ENCODE results near the gene CCDC78.

Gene CCDC78

DNA sequence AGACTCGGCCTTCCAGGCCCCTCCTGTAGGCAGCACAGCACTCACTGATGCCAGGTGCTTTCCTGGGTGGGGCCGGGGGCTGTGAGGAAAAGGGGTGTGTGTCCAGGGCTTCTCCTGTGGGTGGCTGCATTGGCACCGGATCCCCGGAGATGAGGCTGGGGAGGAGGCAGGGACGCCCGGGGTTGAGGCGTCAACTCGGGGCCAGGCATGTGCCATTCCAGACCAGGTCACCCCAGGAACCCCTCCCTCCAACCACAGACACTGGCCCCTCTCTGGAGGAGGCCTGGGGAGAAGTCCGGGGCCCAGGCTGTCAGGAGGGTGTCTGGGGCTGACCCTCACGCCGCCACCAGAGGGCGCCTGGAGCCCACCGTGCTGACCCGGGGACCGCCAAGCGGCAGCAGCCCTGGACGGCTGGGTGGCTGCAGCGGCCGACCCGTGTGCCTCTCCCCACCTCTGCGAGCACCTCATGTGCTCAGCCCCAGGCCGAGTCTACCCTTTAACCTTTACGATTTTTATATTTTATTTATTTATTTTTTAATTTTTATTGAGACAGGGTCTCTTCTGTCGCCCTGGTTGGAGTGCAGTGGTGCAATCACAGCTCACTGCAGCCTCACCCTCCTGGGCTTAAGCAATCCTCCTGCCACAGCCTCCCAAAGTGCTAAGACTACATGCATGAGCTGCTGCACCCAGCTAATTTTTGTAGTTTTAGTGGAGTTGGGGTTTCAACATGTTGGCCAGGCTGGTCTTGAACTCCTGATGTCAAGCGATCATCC is 14.5 kb downstream of the CCDC78 start:
- peak; percentile 51 to 76 for DNase-seq (ENCODE audit: low read depth in 2 of 2)

DNA sequence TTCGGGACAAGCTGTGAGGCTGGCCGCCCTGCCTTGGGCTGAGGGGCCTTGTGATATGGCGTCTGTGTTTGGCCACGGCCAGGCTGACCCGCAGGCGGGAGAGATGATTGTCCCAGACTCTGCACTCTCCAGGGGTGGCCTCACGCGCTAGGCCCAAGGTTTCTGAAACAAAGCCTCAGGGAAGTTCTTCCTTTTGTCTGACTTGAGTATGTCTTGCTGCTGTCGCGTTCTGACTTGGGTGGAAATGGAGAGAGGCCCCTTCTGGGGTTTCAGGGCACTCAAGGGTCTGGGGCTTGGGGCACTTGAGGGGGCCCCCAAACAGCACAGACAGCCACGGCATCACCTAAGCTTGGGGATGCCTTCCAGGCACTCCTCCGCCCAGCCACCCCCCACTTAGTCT is 15.2 kb downstream of the CCDC78 start:
- no peak for DNase-seq (ENCODE audit: low read depth in 2 of 2)

DNA sequence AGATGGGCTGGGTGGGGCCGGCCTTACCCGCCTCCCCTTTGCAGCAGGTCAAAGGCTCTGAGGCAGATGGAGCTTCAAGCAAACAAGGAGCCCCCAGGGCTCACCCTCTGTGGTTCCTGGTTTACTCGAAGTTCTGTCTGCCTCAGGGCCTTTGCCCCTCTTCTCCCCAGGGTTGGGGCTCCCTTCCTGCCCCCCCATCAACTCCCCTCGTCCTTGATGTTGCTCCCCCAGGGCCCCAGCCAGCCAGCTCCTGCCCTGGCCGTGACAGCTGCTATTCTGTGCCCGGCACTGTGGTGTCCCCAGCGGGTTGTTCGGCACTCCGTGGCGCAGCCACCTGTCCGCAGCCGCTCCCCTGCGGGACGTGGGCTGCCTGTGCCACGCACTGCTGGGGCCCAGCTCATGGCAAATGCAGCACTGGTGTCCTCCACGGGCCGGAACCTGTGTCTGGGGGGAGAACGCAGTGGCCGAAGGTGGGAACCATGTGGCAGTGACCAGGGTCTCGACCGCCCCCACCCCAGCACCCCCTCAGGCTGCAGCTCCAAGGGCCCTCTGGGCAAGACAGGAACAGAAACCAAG is 15.7 kb downstream of the CCDC78 start:
- DNase-seq (ENCODE audit: low read depth in 2 of 2): no peak

DNA sequence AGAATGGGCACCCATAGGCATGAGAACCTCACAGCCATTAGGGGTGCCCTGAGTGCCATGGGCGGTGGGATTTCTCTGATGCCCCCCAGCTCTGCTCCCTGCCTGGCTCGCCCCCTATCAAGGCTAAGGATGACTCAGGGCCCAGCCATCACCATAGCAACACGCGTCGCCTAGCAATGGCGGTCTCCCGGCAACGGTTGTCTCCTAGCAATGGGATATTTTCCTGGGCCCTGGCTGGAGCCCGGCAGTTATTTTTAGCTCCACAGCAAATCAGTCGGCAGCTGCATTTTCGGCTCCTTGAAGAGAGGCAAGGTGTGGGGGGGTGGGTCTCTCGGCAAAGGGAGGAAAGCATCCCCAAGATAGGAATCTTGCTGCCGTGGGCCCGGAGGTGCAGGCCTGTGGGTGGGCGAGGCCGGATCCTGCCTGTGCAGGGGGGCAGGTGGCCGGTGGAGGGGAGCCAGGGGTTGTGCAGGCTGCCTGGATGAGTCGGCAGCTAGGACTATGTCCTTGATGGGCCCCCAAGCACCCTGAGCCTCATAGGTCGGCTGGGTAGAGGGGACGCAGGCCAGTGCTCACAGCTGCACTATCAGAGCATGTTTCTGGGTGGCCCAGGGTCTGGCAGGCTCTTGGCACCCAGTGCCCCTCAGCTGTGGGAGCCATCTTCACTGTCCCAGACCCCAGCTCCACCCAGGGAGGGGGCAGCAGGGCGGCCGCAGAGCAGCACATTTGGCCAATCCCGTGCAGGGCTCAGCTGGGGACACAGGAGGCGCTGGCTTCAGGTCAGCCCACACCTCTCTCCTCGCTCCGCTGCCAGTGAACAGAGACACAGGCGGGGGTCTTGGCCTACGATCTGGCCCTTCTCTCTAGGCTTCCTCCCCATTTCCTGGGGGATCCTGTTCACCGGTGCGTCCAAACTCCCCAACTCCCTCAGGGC is 16.4 kb downstream of the CCDC78 start:
- no peak for DNase-seq (ENCODE audit: low read depth in 2 of 2)

DNA sequence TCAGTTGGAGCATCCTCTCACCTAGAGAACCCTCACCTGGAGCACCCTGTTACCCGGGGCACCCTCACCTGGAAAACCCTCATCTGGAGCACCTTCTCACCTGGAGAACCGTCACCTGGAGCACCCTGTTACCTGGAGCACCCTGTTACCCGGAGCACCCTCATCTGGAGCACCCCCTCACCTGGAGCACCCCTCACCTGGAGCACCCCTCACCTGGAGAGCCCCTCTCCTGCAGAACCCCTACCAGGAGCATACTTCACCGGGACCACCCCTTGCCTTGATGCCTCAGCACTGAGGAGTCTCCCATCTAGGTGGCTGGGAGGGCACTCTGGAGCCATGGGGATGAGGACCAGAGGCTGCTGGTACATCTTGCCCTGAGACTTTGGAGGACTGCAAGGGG is 17.3 kb downstream of the CCDC78 start:
- DNase-seq (ENCODE audit: low read depth in 2 of 2): no peak

DNA sequence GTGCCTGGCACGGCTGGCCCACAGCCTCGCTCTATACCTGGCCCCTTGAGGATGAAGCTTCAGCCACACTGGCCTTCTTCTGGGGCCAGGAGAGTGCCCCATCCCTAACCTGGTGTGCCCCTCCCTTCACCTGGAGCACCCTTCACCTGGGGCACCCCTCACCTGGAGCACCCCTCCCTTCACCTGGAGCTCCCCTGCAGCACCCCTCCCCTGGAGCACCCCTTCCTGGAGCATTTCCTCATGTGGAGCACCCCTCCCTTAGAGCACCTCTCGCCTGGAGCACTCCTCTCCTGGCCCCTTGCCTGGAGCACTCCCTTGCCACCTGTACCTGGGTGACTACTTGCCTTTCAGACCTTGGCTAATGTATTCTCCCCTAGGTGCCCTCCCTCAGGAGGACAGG is 18.2 kb downstream of the CCDC78 start:
- DNase-seq (ENCODE audit: low read depth in 2 of 2): no peak

DNA sequence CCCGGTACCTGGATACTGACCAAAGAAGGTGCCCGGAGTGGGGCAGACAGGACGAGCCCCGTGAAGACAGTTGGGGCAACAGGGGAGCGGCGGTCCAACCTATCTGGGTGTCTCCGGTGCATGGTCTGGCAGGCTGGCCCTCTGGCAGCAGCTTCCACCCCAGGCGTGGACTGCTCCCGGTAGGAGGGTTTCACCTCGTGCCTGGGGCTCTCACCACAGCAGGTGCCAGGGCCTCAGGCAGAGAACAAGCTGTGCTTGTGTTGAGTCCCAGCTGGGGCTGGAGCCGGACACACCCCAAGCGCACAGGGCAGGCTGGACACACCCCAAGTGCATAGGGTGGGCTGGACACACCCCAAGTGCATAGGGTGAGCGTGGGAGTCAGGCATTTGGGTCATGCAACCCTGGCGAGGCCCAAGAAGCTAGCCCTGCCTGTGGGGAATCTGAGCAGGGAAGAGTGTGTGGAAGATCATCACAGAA is 19.1 kb downstream of the CCDC78 start:
- DNase-seq (ENCODE audit: low read depth in 2 of 2): no peak

DNA sequence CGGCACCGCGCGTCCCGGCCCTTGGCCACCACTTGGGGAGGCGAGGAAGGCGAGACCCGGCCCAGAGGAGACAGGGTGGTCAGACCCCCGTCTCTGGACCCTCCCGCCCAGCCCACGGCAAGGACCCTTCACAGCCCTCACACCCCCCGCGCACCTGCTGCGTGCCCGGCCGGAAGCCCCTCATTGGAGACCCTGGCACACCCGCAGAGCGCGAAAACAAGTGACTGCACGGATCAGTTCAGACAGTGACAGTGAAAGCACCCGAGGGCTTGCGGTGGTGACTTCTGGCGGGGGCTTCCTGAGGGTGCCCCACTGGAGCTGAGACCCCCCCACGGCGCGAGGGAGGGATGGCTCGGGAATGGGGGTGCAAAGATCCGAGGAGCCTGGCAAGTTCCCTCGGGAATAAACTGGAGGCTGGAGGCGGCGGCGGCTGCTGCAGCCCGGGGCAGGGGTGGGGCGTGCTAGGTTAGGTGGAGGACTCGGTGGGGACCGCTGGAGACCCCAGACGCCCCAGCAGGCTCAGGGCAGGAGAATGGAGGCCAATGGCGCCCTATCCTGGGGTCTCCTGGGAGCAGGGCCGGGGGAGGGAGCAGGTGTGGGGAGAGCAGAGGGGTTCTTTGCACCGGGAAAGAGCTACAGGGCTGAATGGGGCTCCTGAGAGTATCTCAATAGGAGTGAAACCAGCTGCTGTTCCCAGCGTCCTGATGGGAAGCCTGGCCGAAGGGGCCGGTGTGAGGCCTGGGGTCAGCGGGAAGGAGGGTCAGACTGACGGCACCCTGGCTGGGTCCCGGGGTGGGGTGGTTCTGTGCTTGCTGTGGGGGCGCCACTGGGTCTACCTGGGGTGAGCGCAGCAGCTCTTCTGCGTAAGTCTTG is 19.8 kb downstream of the CCDC78 start:
- DNase-seq (ENCODE audit: low read depth in 2 of 2): no peak

DNA sequence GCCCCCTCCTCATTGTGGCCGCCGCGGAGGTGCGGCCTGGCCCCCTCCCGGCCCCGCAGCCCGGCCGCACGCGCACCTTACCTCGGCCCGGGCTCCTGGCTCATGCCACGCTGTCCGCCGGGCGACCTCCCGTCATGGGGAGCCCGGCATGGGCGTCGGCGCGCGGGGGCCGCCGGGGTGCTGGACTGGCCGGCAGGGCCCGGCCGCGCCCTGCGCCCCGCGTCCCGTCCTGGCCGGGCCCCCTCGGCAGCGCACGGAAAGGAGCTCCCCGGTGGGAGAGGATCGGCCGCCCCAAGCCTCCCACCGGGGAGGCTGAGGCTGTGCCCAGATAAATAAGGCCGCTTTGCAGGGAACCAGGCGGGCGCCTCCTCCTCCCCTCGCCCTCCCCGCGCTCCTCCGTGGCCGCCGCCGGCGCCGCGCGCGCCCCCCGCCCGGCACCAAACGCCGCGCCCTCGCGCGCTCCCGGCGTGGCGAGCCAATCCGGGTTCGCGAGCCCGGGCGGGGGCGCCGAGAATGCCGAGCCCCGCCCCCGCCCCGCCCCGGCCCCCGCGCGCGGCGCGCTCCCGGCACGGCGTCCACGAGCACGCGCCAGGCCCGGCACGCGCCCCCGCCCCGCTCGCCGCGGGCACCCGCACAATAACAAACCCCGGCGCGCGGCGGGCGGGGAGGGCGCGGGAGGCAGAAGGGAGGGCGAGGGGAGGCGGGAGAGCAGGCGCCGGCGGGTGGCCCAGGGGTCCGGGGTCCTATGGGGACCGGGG is 20.6 kb downstream of the CCDC78 start, which contains the start of gene FBXL16:
Gene FBXL16, minus strand, starts transcription at position 371 of the 758 bp plus-strand sequence. CDS start 8,396 bp downstream, outside the sequence.
- no peak for DNase-seq (ENCODE audit: low read depth in 2 of 2)

DNA sequence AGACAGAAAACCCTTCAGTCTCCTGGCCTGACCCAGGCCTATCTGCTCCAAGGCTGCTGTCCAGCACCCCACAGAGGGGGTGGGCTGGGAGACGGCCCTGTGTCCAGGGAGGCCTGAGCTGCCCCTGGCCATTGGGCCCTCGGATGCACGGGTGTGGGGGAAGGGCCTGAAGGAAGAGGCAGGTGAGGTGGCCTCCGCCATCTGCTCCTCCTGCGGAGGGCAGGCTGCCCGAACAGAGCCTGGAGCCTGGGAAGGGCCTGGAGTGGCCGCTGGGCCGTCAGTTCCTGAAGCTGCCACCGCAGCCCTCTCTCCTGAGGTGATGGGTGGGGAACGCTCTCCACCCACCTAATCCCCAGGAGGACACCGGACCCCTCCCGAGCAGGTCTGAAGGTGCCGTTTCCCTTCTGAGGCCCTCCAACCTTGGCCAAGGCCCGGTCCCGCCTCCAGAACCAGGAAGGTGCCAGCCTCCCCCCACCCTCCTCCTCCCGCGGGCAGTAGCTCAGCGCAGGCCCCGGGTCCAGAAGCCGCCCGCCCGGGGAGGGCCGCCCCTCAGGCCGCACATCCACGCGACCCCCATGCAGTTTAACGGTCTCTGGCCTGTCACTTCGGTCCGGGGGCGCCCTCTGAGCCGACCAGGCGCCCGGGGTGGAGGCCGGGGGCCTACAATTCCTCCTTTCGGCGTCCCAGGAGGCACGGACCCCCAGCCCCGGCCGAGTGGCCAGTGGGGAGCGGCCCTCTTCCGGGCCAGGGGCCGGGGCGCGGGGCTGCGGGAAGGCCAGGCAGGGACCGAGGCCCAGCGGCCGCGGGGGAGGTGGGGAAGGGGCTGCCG is 21.5 kb downstream of the CCDC78 start:
- DNase-seq (ENCODE audit: low read depth in 2 of 2): no peak

DNA sequence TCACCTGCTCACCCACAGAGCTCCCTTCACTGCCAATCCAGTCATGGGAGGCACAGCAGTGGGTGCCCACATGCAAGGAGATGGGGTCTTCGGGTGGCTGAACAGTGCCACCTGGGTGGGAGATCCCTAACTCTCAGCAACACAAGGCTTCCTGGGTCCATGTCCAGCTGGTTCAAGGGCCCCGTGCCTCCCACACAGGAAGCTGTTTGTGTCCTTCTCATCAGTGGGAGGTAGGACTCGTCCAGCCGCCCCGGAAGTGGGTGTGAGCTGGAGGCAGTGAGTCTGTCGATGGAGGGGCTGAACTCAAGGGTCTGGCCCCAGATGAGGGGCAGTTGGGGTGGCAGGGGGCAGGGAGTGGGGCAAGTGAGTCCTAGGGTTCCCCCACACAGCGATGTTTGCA is 22.2 kb downstream of the CCDC78 start:
- no peak for DNase-seq (ENCODE audit: low read depth in 2 of 2)

DNA sequence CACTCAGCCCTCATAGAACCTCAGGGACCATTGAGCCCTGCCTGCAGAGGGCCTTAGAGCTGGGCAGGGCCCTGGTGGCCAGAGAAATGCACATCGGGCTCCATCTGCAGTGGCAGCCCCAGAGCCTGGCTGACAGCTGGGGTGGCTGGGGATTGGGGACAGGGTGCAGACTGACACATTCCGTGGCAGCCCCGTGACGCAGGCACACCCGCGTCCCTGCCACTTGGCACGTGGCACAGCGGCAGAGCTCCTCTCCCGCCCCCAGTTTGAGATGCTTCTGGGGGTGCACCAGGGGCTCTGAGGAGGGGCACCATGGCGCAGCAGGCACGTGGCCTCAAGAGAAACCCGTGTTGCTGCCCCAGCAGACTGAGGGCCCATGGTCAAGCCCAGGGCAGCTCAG is 22.8 kb downstream of the CCDC78 start:
- no peak for DNase-seq (ENCODE audit: low read depth in 2 of 2)

DNA sequence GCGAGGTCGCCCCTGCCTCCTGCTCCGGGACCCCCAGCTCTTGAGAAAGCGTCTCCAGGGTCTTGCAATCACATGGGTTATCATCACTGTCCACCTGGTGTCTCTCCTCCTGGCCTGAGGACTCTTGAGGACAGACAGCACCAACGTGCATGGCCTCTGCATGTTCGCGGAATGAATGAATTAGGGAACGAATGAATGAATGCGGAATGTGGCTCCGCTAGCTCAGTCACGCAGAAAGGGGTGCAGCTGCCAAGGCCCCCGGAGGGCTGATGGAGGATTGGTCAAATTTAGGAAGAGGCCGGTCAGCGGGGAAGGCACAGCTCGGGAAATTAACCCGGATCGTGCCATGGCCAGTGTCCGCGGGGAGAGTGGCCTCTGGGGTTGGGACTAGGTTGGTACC is 23.9 kb downstream of the CCDC78 start:
- no peak for DNase-seq (ENCODE audit: low read depth in 2 of 2)

DNA sequence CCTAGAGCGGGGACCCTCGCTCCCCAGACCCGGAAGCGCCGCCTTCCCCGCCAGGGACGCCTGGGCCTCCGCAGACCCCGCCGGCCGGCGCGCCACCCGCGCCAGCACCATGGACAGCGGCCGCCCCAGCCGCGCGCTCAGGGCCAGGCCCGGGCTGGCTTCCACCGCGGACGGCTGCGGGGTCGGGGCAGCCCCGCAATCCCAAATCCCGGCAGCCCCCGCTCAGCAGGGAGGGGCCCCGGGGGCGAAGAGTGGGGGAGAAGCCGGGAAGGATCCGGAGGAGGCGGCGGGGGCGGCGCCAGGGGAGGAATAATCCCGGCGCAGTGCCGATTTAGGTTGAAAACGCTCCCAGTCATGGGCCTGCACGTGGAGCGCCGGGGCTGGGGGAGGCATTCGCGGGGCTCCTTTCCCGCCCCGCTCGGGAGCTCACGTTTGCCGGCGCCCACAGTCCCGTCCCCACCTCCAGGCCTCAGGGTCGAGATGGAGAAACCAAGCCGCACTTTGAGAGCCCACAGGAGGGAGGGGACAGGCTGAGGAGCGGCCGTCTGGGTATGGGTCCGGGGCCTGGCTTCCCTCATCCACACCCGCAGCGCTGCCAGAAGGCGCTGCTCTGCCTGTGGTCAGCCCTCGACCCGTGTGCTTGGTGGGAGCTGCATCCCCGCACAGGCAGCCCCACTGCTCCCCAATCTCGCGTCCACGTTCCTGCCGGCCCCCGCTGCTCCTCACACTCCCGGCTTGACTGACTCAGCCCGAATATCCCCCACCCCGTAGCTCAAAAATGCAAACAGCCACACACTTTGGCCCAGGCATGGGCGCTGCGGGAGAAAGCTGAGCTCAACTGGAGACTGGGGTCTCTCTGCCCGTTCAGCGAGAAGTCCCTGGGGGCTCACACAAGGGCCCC is 25.3 kb downstream of the CCDC78 start:
- no peak for DNase-seq (ENCODE audit: low read depth in 2 of 2)

DNA sequence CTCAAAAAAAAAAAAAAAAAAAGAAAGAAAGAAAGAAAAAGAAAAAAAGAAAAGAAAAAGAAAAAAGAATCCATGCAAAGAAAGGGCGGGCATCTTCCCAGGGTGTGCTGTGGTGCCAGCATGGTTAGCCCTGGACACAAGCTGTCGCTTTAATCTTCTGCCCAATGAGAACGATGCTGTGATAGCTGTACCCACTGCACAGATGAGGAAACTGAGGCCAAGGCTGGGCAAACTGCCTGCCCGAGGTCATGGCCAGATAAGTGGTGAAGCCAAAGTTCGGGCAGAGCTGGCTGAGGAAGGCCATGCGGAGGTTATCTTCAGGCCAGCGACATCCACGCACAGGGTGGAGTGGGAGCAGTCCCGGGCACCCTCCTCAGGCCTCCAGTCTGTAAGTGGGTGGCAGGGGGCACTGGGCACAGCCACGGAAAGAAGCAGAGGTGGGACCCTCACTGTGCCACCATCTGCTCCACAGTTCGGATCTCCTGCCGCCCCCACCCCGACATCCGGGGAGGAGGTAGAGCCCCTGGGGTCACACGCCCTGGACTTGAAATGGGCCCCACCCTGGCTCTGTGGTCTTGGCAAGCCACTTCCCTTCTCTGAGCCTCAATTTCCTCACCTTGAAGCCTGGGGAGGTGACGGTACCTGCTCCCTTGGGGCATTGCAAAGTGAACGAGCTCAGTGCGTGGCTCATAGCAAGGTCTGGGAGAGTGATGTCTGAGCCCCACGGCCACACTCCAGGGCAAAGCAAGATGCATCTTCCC is 27.2 kb downstream of the CCDC78 start:
- DNase-seq (ENCODE audit: low read depth in 2 of 2): no peak

DNA sequence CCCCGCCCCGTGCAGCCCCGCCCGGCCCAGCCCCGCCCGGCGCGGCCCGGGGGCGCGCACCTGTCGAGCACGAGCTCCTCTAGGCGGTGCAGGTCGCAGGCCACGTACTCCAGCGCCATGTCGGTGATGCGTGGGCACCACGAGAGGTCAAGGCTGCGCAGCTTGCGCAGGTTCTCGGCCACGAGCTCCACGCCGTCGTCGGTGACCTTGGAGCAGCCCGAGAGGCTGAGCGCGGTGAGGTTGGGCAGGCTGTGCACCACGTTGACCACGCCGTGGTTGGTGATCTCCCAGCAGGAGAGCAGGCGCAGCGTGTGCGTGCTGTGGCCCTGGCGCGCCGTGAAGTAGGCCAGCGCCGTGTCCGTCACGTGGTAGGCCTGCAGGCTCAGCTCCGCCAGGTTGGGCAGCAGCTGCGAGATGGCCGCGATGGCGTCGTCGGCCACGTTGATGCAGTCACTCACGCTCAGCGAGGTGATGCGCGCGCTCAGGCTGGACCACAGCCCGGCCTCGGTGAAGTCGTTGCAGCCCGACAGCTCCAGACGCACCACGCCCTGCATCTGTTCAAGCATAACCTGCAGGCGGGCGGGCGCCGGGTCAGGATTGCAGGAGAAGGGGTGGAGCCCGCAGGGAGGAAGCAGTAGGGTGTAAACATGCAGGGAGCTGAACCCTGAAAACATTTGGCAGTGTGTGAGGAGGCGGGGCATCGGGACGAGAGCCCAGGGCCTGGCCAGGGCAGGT is 30.7 kb downstream of the CCDC78 start:
- peak in 1 of 2 donors; percentile 73 for DNase-seq (ENCODE audit: low read depth in 2 of 2)

DNA sequence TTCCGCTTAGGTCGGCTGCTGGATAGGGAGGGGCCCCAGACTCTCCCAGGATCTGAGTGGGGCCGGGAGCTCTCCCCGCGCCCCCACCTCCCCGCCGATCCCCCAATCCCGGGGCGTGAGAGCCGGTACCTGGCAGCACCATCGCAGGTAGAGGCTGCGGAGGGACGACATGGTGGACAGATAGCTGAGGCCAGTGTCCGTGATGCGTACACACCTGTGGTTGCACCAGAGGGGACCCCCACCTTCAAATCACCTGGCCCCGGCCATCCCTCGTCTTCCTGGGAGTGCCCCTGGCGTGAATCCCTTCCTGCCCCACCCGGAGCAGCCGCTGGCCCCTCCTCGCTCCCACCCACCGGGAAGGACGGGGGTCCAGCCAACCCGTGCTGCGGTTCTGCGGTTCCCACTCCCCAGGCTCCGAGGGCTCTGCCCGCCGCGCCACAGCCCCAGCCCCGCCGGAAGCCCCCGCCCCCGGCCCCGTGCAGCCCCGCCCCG is 31.3 kb downstream of the CCDC78 start:
- DNase-seq (ENCODE audit: low read depth in 2 of 2): no peak

All from stimulated activated CD4-positive, alpha-beta T cell treated with anti-CD3 and anti-CD28 coated beads, Interleukin-15, amount 100 ng/mL, for 48 hours (primary cell).